MM.1S (cell line): Measurements from ENCODE around the gene MAD1L1.

Experiments used
- DNase-seq: peaks from one replicate; pipeline ENCODE4 v3.0.0-alpha.2; 2015
- H2AFZ ChIP-seq: fragments of 300-600 bp; sonication (generic); 2 replicates; pipeline ENCODE4 v1.6.0; 2016; ENCODE audit warnings: antibody characterized with exemption, low read length
- H3F3A ChIP-seq: fragments of 300-600 bp; sonication (generic); 2 replicates; pipeline ENCODE4 v1.6.1; 2016; ENCODE audit warnings: mild to moderate bottlenecking, antibody characterized with exemption, low read length, moderate library complexity, mixed read lengths; ENCODE audit not compliant: insufficient read depth
- H3K27ac ChIP-seq: fragments of 300-600 bp; sonication (generic); 2 replicates; pipeline ENCODE4 v1.5.1; 2016; ENCODE audit warnings: mild to moderate bottlenecking, low read length
- H3K27me3 ChIP-seq: fragments of 300-600 bp; sonication (generic); replicated peaks from 2 replicates; pipeline ENCODE4 v1.6.0; 2016; ENCODE audit warnings: low read length; ENCODE audit not compliant: insufficient read depth
- H3K36me3 ChIP-seq: fragments of 300-600 bp; sonication (generic); replicated peaks from 2 replicates; pipeline ENCODE4 v1.6.1; 2016; ENCODE audit warnings: mild to moderate bottlenecking, low read length, mixed read lengths; ENCODE audit not compliant: insufficient read depth
- H3K4me1 ChIP-seq: fragments of 300-600 bp; sonication (generic); 2 replicates; pipeline ENCODE4 v1.6.1; 2016; ENCODE audit warnings: low read length, mixed read lengths
- H3K4me2 ChIP-seq: fragments of 300-600 bp; sonication (generic); 2 replicates; pipeline ENCODE4 v1.6.0; 2016; ENCODE audit warnings: low read depth, low read length
- H3K4me3 ChIP-seq: fragments of 300-600 bp; sonication (generic); 2 replicates; pipeline ENCODE4 v1.5.1; 2016; ENCODE audit warnings: low read length, mixed read lengths
- H3K79me2 ChIP-seq: fragments of 300-600 bp; sonication (generic); 2 replicates; pipeline ENCODE4 v1.6.1; 2016; ENCODE audit warnings: mixed run types, low read length, mixed read lengths
- H3K9ac ChIP-seq: fragments of 300-600 bp; sonication (generic); 2 replicates; pipeline ENCODE4 v1.6.1; 2016; ENCODE audit warnings: low read length, mixed read lengths
- H3K9me2 ChIP-seq: fragments of 300-600 bp; sonication (generic); replicated peaks from 2 replicates; pipeline ENCODE4 v1.6.1; 2016; ENCODE audit warnings: mild to moderate bottlenecking, low read length, mixed read lengths; ENCODE audit not compliant: insufficient read depth
- H3K9me3 ChIP-seq: fragments of 300-600 bp; sonication (generic); replicated peaks from 2 replicates; pipeline ENCODE4 v1.6.1; 2016; ENCODE audit warnings: mild to moderate bottlenecking, low read length, mixed read lengths; ENCODE audit not compliant: insufficient read depth
- H4K20me1 ChIP-seq: fragments of 300-600 bp; sonication (generic); 2 replicates; pipeline ENCODE4 v1.6.1; 2016; ENCODE audit warnings: mild to moderate bottlenecking, low read length, moderate library complexity, mixed read lengths; ENCODE audit not compliant: insufficient read depth
- CTCF ChIP-seq: fragments of 300-600 bp; sonication (generic); IDR thresholded peaks from 2 replicates; pipeline ENCODE4 v1.5.1; 2016; ENCODE audit warnings: antibody characterized with exemption, low read length, mixed read lengths
- EZH2 ChIP-seq: fragments of 300-600 bp; sonication (generic); optimal IDR thresholded peaks from 2 replicates; pipeline ENCODE3; 2017; ENCODE audit warnings: low read depth, mild to moderate bottlenecking, antibody characterized with exemption, low read length, mixed read lengths
- EZH2phosphoT487 ChIP-seq: fragments of 300-600 bp; sonication (generic); IDR thresholded peaks from 2 replicates; pipeline ENCODE4 v1.6.1; 2018; ENCODE audit warnings: antibody characterized with exemption, low read length

MAD1L1 gene

GRCh38 chr7:1850111-1850975, 382.4 kb downstream of the MAD1L1 start:
- Histone ChIP-seq H3K9me3 (no peaks in the 10 kb centered on the region), H3K79me2 (no peaks in the 10 kb centered on the region), H3K4me1 (no peaks in the 10 kb centered on the region), H3K4me3 (no peak overlapping the region), H3K9ac (no peak overlapping the region), H3F3A (no peaks in the 10 kb centered on the region), H2AFZ (no peak overlapping the region), H3K27ac (no peak overlapping the region), H3K9me2 (no peaks in the 10 kb centered on the region), H4K20me1 (no peaks in the 10 kb centered on the region), H3K4me2 (no peak overlapping the region), H3K27me3 (no peaks in the 10 kb centered on the region), H3K36me3 (no peaks in the 10 kb centered on the region)
- DNase-seq = no peak
- no peak for TF ChIP-seq CTCF
- no peak for TF ChIP-seq EZH2phosphoT487
- TF ChIP-seq EZH2 = no peak

- DNase-seq = no peak
- H3K4me2 ChIP-seq = no peak overlapping the region
- H3K79me2 ChIP-seq = no peaks in the 10 kb centered on the region
- no peak overlapping the region for H3K9ac ChIP-seq
- no peaks in the 10 kb centered on the region for H3K36me3 ChIP-seq
- no peak overlapping the region for H3K4me3 ChIP-seq
- H2AFZ ChIP-seq = no peak overlapping the region
- H3K27me3 ChIP-seq = no peaks in the 10 kb centered on the region
- no peak overlapping the region for H3K27ac ChIP-seq
- H3K9me3 ChIP-seq = no peaks in the 10 kb centered on the region
- TF ChIP-seq EZH2phosphoT487 = no peak
- TF ChIP-seq EZH2 = no peak
- no peak for TF ChIP-seq CTCF
- H3K9me2 ChIP-seq = no peaks in the 10 kb centered on the region
- no peaks in the 10 kb centered on the region for H4K20me1 ChIP-seq
- H3K4me1 ChIP-seq = no peaks in the 10 kb centered on the region
- H3F3A ChIP-seq = no peaks in the 10 kb centered on the region
Observed at GRCh38 chr7:1849351-1850041, 383.2 kb downstream of the MAD1L1 start.

- Histone ChIP-seq H3K9ac (no peak overlapping the region), H2AFZ (no peak overlapping the region), H3K27ac (no peak overlapping the region), H3K4me2 (no peak overlapping the region), H3K9me2 (no peaks in the 10 kb centered on the region), H3K4me3 (no peak overlapping the region), H3F3A (no peaks in the 10 kb centered on the region), H3K4me1 (no peaks in the 10 kb centered on the region), H3K27me3 (no peaks in the 10 kb centered on the region), H4K20me1 (no peaks in the 10 kb centered on the region), H3K36me3 (no peaks in the 10 kb centered on the region), H3K79me2 (no peaks in the 10 kb centered on the region), H3K9me3 (no peaks in the 10 kb centered on the region)
- no peak for DNase-seq
- TF ChIP-seq EZH2phosphoT487 = no peak
- no peak for TF ChIP-seq EZH2
- TF ChIP-seq CTCF = no peak
Observed at GRCh38 chr7:1848911-1849311, 383.8 kb downstream of the MAD1L1 start.
